GM12891 (cell line): ENCODE results near the gene EXOC6.

Source experiments
- PAX5 ChIP-seq: IDR thresholded peaks from 2 replicates; pipeline ENCODE4 v1.6.1; 2011; ENCODE audit warnings: low read length, moderate library complexity, mild to moderate bottlenecking; ENCODE audit not compliant: insufficient read depth, severe bottlenecking
- POLR2A ChIP-seq: IDR thresholded peaks from 2 replicates; pipeline ENCODE4 v1.6.1; 2011; ENCODE audit warnings: low read depth, low read length, control low read depth
- POLR2AphosphoS5 ChIP-seq: IDR thresholded peaks from 2 replicates; pipeline ENCODE4 v1.6.1; 2011; ENCODE audit warnings: low read depth, low read length, control low read depth
- POU2F2 ChIP-seq: IDR thresholded peaks from 2 replicates; pipeline ENCODE4 v1.6.1; 2011; ENCODE audit warnings: low read depth, mild to moderate bottlenecking, control low read depth, low read length, moderate library complexity
- SPI1 ChIP-seq: IDR thresholded peaks from 2 replicates; pipeline ENCODE4 v1.6.1; 2011; ENCODE audit warnings: low read depth, low read length, control low read depth
- TAF1 ChIP-seq: IDR thresholded peaks from 2 replicates; pipeline ENCODE4 v1.6.1; 2011; ENCODE audit warnings: low read depth, low read length, control low read depth

DNA sequence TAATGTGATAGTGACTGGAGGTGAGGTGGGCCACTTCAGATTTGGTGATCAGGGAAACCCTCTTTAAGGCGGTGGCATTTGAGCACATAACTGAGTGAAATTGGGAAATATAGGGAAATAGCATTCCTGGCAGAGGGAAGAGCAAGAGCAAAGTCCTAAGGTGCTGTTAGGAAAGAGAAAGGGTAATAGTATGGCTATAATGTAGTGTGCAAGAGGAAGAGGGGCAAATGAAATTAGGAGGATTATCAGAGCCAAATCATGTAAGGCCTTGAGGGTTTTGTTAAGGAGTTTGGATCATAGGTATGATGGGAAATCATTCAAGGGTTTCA lies 184.5 kb downstream of the EXOC6 start:
- TF ChIP-seq POLR2A (no peak), POLR2AphosphoS5 (no peak), TAF1 (no peak), SPI1 (no peak), POU2F2 (no peak), PAX5 (no peak)
